Prostate gland (tissue), 2 donors: ENCODE results near the gene SYTL5. TPM values are rescaled to one million over a fixed set of nuclear protein-coding genes. Genes with fewer than 3 reads are reported as not detected.
"Not testable (repeated sequence)": the region's sequence is repeated elsewhere in the genome, so short reads cannot be mapped to it uniquely, and the experiment has no call there.

Source experiments
- DNase-seq: peaks from one replicate; pipeline ENCODE4 v3.0.0-alpha.2; 2019; ENCODE audit warnings: low spot score
- H3K27ac ChIP-seq, 2 donors: fragments of 200-600 bp; sonication (generic); 2 replicates each; pipeline ENCODE4 v1.5.1; 2017 to 2019
- H3K27me3 ChIP-seq: fragments of 200-600 bp; sonication (generic); replicated peaks from 2 replicates; pipeline ENCODE4 v1.5.1; 2019; ENCODE audit not compliant: insufficient read depth
- H3K36me3 ChIP-seq, 2 donors: fragments of 200-600 bp; sonication (generic); 1 replicate in 1 of 2; 2 replicates in 1 of 2; pipeline versions ENCODE4 v1.5.1 to v1.8.1; 2017 to 2019
- H3K4me1 ChIP-seq: fragments of 200-600 bp; sonication (generic); replicated peaks from 2 replicates; pipeline ENCODE4 v1.5.1; 2019
- H3K4me3 ChIP-seq, 2 donors: fragments of 200-600 bp; sonication (generic); 2 replicates each; pipeline ENCODE4 v1.5.1; 2017 to 2019
- H3K9me3 ChIP-seq: fragments of 200-600 bp; sonication (generic); 2 replicates; pipeline ENCODE4 v1.5.1; 2017
- POLR2A ChIP-seq: fragments of 450-650 bp; IDR thresholded peaks from one replicate; pipeline ENCODE4 v1.6.1; 2016; ENCODE audit warnings: antibody characterized with exemption, mild to moderate bottlenecking
- POLR2AphosphoS5 ChIP-seq: sonication (generic); formaldehyde crosslinking; IDR thresholded peaks from one replicate; pipeline ENCODE4 v1.6.1; 2017; ENCODE audit warnings: antibody characterized with exemption
- WGBS: methylation state at CpG from one replicate; pipeline ENCODE4 v1.1.5; 2018; 5-methylcytosine and 5-hydroxymethylcytosine counted together
- intact Hi-C: fragments of 100-400 bp; cut with DNase I; formaldehyde crosslinking; loops from one replicate; pipeline ENCODE4 v1.14.2; 2022
- total RNA-seq, 2 donors: library from RNA; depleted of rRNA; stranded (reverse); fragments of >200 nt; gene quantifications; one replicate each; pipeline ENCODE4 v1.1.0, GENCODE V29; 2016
- TF ChIP-seq, protein P1 (sequence below), 4 experiments: fragments of 200-600 bp in 2 of 4; fragments of 450-650 bp in 2 of 4; sonication (generic) in 2 of 4; IDR thresholded peaks; 1 replicate in 3 of 4; 2 replicates in 1 of 4; pipeline ENCODE4 v1.5.1; 2016 to 2019; ENCODE audit warnings: antibody characterized with exemption in 4 of 4, mild to moderate bottlenecking in 2 of 4, moderate library complexity in 2 of 4

The SYTL5 gene
- total RNA-seq, 2 donors from 2014 or later: 2.1 to 2.9 TPM

DNA sequence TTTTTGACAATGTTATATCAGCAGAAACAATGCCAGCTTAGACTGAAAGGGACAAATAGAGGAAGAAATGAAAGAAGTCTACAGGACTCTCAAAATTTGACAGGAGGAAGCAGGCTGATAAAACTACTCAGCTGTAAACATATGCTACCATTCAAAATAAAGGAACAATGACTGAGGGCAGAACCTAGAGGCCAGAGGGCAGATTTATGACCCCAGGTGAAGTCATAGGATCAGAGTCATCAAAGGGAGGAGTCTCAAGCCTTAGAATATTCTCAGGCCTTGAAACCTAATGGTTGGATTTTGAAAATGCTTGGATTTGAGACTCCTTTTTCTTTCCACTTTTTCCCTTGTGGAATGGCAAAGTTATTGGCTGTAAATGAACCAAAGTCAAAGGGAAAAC is 17.0 kb upstream of the SYTL5 start:
- no peak for DNase-seq
- intact Hi-C loops: no loop called here
- no peaks in the 10 kb centered on the region for H3K27me3 ChIP-seq
- TF ChIP-seq POLR2AphosphoS5: no peak
- no peaks in the 10 kb centered on the region for H3K4me1 ChIP-seq
- no peaks in the 10 kb centered on the region for H3K9me3 ChIP-seq
- no peaks in the 10 kb centered on the region for H3K36me3 ChIP-seq
- no peak overlapping the region for H3K4me3 ChIP-seq
- no peak overlapping the region for H3K27ac ChIP-seq

DNA sequence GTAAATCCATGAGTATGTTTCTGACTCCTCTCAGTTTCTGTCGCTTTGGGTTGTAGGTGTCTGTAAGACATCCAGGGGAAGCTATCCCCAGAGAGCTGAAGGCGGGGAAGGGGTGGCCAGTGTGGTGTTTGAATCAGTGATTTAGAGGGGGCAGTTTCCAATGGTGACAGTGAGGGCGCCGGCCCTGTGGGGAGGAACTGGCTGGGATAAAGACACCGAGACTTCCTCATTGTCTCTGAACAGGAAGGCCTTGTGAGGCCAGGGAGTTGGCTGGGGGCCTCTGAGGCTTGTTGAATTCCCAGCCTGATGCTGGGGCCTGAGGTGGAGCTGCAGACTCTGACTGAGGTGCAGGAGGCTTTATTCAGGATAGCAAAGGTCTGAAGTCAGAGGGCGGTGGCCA is 15.1 kb upstream of the SYTL5 start:
- H3K4me3 ChIP-seq, H3K4me1 ChIP-seq, H3K9me3 ChIP-seq, H3K27ac ChIP-seq, H3K27me3 ChIP-seq, intact Hi-C loops, H3K36me3 ChIP-seq, DNase-seq: not testable (repeated sequence)
- WGBS: 90% methylated on average over 6 of the region's 6 CpGs

DNA sequence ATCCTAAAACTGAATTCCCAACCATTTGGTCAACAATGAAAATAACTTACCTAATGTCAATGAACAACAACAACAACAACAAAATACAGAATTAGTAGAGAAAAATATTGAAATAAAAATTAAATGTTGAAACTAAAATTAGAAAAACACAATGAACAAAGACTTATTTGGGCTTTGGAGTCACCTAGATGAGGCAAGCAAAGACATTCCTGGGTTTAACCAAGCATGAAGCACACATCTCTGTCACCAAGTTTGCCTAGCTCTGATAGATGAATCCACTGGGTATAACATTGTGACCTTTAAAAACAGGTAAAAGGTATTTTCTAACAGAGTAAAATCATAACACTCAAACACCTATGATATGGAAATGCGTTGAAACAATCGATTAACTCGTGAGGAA is 13.2 kb upstream of the SYTL5 start:
- H3K4me3 ChIP-seq: no peak overlapping the region
- intact Hi-C loops: no loop called here
- H3K4me1 ChIP-seq: no peaks in the 10 kb centered on the region
- H3K9me3 ChIP-seq: no peaks in the 10 kb centered on the region
- H3K36me3 ChIP-seq: no peaks in the 10 kb centered on the region
- DNase-seq: no peak
- TF ChIP-seq POLR2A: no peak
- no peak for TF ChIP-seq POLR2AphosphoS5
- TF ChIP-seq, protein P1, sequence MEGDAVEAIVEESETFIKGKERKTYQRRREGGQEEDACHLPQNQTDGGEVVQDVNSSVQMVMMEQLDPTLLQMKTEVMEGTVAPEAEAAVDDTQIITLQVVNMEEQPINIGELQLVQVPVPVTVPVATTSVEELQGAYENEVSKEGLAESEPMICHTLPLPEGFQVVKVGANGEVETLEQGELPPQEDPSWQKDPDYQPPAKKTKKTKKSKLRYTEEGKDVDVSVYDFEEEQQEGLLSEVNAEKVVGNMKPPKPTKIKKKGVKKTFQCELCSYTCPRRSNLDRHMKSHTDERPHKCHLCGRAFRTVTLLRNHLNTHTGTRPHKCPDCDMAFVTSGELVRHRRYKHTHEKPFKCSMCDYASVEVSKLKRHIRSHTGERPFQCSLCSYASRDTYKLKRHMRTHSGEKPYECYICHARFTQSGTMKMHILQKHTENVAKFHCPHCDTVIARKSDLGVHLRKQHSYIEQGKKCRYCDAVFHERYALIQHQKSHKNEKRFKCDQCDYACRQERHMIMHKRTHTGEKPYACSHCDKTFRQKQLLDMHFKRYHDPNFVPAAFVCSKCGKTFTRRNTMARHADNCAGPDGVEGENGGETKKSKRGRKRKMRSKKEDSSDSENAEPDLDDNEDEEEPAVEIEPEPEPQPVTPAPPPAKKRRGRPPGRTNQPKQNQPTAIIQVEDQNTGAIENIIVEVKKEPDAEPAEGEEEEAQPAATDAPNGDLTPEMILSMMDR (IDR thresholded peaks at IDR 0.05): no peak
- H3K27me3 ChIP-seq: no peaks in the 10 kb centered on the region
- WGBS: 94% methylated on average over 3 of the region's 3 CpGs
- no peak overlapping the region for H3K27ac ChIP-seq

DNA sequence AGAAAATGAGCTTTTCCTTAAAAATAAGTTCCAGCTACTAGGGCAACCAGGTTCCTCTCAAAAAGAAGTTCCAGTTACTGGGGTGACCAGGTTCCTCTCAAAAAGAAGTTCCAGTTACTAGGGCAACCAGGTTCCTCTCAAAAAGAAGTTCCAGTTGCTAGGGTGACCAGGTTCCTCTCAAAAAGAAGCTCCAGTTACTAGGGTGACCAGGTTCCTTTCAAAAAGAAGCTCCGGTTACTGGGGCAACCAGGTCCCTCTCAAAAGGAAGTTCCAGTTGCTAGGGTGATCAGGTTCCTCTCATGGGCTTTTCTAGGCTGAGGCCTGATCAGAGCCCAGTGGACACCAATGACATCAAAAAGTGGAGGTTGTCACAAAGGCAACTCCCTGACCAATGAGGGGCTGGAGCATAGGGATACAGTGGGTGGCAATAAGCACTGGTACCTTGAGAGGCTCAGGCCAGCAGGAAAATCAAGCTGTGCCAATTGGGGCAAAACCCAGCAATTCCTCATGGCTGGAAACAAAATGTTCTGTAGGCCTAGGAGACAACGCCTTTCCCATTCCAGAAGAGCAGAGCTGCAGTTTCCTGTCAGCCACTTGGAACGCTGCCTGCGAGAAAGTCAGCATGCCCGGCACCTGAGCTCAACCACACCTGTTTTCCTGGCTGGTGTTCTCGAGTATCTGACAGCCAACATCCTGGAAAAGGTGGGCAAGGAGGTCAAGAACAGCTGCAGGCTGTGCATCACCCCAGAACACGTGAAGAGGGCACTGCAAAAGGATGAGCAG is 12.3 kb upstream of the SYTL5 start:
- TF ChIP-seq POLR2AphosphoS5 (no peak), POLR2A (no peak)
- TF ChIP-seq, protein P1 (IDR thresholded peaks at IDR 0.05): no peak
- Histone ChIP-seq H3K4me1 (no peaks in the 10 kb centered on the region), H3K9me3 (no peaks in the 10 kb centered on the region), H3K27ac (no peak overlapping the region), H3K27me3 (no peaks in the 10 kb centered on the region), H3K36me3 (no peaks in the 10 kb centered on the region), H3K4me3 (no peak overlapping the region)
- WGBS: 68% methylated on average over 6 of the region's 7 CpGs
- DNase-seq: peak; percentile 5
- intact Hi-C loops: no loop called here

DNA sequence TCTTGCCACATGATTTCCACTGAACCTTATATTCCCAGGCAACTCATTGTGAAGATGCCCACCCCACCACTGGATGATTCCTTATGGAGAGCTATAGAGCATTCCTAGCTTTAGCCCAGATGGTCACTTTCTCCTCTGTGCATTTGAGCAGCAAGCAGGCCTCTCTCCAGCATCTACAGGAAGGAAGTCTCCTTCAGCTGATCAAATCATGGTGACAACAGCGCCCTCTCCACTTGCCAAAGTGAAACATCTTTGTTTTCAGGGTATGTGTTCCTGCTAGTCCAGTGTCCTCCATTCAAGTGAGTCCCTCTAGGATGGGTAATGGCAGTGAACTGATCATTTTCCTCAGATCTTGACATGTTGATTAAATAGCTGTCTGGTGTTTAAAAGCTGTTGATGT is 10.9 kb upstream of the SYTL5 start:
- Histone ChIP-seq H3K4me1 (no peaks in the 10 kb centered on the region), H3K36me3 (no peaks in the 10 kb centered on the region), H3K9me3 (no peaks in the 10 kb centered on the region), H3K27me3 (no peaks in the 10 kb centered on the region), H3K27ac (no peak overlapping the region), H3K4me3 (no peak overlapping the region)
- no peak for DNase-seq
- intact Hi-C loops: no loop called here
- TF ChIP-seq, protein P1 (IDR thresholded peaks at IDR 0.05): no peak
- TF ChIP-seq POLR2A: no peak
- no peak for TF ChIP-seq POLR2AphosphoS5
- 78% methylated on average over 1 of the region's 1 CpG for WGBS

DNA sequence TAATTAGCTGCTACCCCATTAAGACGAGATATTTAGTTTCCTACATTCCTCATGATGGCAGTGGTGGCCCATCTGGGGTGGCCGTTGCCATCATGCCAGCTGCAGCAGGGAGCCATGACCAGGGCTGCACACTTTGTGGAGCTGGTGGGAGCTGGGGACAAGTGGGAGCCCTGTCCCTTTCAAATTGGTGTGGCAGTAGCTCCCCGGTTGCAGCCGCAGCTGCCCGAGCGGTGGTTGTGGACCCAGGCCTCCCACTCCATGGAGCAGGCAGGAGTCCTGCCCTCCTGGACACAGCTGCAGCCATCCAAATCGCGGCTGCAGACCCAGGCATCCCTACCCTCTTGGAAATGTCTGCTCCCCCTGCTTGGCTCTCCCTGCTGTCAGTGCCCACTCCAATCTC is 9.3 kb upstream of the SYTL5 start:
- Histone ChIP-seq H3K36me3 (no peaks in the 10 kb centered on the region), H3K4me1 (no peaks in the 10 kb centered on the region), H3K27ac (no peak overlapping the region), H3K9me3 (no peaks in the 10 kb centered on the region), H3K27me3 (no peaks in the 10 kb centered on the region), H3K4me3 (no peak overlapping the region)
- 91% methylated on average over 2 of the region's 8 CpGs for WGBS
- no peak for DNase-seq
- TF ChIP-seq POLR2AphosphoS5: no peak
- TF ChIP-seq POLR2A: no peak
- TF ChIP-seq, protein P1 (IDR thresholded peaks at IDR 0.05): no peak
- intact Hi-C loops: no loop called here
